ENCODE measurements around the gene SNX10. TPM values are rescaled to one million over a fixed set of nuclear protein-coding genes. Genes with fewer than 3 reads are reported as not detected.

Gene SNX10
- total RNA-seq, 1 donor from 2014 or later = 1.2 TPM

DNA sequence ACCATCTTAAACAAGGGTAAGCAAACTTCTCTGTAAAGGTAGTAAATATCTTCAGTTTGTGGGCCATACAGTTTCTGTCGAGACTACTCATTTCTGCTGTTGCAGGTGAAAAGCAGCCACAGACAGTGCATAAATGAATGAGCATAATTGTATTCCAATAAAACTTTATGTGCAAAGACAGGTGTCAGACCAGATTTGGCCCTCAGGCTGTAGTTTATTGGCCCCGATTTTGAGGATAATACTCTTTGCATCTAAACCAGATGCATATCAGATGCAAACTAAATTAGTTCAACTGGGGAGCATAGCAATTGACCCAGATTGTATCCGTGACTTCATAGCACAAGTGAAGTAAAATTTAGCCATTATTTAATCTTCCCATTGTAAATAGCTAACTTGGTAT is 70.0 kb downstream of the SNX10 start:
- no peaks in the 10 kb centered on the region for H3K9me3 Mint-ChIP-seq (ENCODE audit: low read depth)
- H3K27me3 Mint-ChIP-seq (ENCODE audit: low read depth) = peaks cover 19% of the 10 kb centered on the region
- no peak for DNase-seq (ENCODE audit: low spot score)
- no peak overlapping the region for H3K4me3 Mint-ChIP-seq (ENCODE audit: unreplicated experiment)
- H3K27ac Mint-ChIP-seq (ENCODE audit: unreplicated experiment) = no peak overlapping the region
- no peaks in the 10 kb centered on the region for H3K36me3 Mint-ChIP-seq (ENCODE audit: low read depth)
- no peak for TF ChIP-seq CTCF (IDR thresholded peaks at IDR 0.05)
- no peaks in the 10 kb centered on the region for H3K4me1 Mint-ChIP-seq (ENCODE audit: low read depth)

GRCh38 chr7:26363465-26363864 is 71.8 kb downstream of the SNX10 start:
- Mint-ChIP-seq H3K9me3 (ENCODE audit: low read depth) (no peaks in the 10 kb centered on the region), H3K27me3 (ENCODE audit: low read depth) (peaks cover 25% of the 10 kb centered on the region), H3K4me3 (ENCODE audit: unreplicated experiment) (no peak overlapping the region), H3K4me1 (ENCODE audit: low read depth) (no peaks in the 10 kb centered on the region), H3K36me3 (ENCODE audit: low read depth) (no peaks in the 10 kb centered on the region), H3K27ac (ENCODE audit: unreplicated experiment) (no peak overlapping the region)
- no peak for TF ChIP-seq CTCF (IDR thresholded peaks at IDR 0.05)
- no peak for DNase-seq (ENCODE audit: low spot score)

DNA sequence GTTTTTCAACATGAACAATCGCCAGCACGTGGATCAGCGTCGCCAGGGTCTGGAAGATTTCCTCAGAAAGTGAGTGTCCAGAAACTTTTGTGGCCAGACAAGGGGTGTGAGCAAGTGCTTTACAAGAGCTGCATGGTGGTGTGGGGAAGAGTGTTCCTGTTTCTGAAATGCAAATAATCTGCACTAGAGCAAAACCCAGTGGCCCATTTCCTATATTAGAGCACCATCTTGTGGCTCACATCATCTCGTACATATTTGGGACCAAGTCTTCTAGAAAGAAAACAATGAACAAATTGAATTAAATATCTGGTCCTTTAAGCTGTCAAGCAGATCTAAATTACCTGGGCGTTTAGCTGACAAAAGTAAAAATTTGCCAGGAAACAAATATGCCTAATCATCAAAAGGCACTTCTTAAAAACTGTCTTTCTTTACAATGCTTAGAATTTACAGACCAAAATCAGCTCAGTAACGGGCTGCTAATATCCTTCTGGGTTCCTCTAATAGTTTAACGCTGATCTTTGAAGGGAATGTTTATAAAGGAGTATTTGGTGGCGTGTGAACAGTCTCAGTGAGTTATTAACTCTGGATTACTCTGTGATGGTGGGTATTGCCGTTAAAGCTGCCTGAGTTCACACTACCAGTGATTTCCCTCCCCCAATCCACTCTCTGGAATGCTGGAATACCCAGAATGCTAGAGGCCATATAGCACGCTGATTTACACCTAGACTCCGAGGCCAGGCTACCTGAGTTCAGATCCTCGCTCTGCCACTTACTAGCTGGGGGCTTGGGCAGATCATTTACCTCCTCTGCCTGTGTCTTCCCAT is 73.6 kb downstream of the SNX10 start:
- Mint-ChIP-seq H3K4me1 (ENCODE audit: low read depth) (no peaks in the 10 kb centered on the region), H3K27me3 (ENCODE audit: low read depth) (peaks cover 29% of the 10 kb centered on the region), H3K36me3 (ENCODE audit: low read depth) (no peaks in the 10 kb centered on the region), H3K9me3 (ENCODE audit: low read depth) (no peaks in the 10 kb centered on the region), H3K4me3 (ENCODE audit: unreplicated experiment) (no peak overlapping the region), H3K27ac (ENCODE audit: unreplicated experiment) (no peak overlapping the region)
- DNase-seq (ENCODE audit: low spot score) = no peak
- peak; percentile 95 for TF ChIP-seq CTCF (IDR thresholded peaks at IDR 0.05)

GRCh38 chr7:26365901-26366275 is 74.2 kb downstream of the SNX10 start:
- no peak for DNase-seq (ENCODE audit: low spot score)
- Mint-ChIP-seq H3K27ac (ENCODE audit: unreplicated experiment) (no peak overlapping the region), H3K4me1 (ENCODE audit: low read depth) (no peaks in the 10 kb centered on the region), H3K27me3 (ENCODE audit: low read depth) (peaks cover 27% of the 10 kb centered on the region), H3K36me3 (ENCODE audit: low read depth) (no peaks in the 10 kb centered on the region), H3K4me3 (ENCODE audit: unreplicated experiment) (no peak overlapping the region), H3K9me3 (ENCODE audit: low read depth) (no peaks in the 10 kb centered on the region)
- no peak for TF ChIP-seq CTCF (IDR thresholded peaks at IDR 0.05)

DNA sequence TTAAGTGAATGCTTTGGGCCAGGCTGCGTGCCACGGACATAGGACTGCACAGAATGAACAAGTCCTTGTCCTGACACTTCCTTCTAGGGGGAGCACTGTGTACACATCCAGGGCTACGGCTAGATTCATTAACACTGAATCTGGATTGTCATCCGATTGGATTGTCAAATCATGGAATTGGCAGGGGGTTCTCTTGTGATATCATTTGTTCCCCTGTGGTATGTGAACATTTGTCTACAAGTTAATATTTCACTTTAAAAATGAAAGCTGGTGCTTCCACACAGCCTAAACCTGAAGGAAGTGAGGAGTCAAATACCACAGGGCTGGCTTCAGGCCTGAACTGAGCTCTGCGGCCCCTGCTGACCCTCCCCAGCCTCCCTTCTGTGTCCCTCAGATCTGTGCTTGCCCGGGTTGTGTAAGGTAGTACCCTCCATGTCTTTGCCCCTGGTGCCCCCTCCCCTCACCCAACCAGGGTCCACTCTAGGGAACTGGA is 75.6 kb downstream of the SNX10 start:
- Mint-ChIP-seq H3K9me3 (ENCODE audit: low read depth) (no peaks in the 10 kb centered on the region), H3K4me1 (ENCODE audit: low read depth) (no peaks in the 10 kb centered on the region), H3K27ac (ENCODE audit: unreplicated experiment) (no peak overlapping the region), H3K4me3 (ENCODE audit: unreplicated experiment) (no peak overlapping the region), H3K27me3 (ENCODE audit: low read depth) (peaks cover 33% of the 10 kb centered on the region), H3K36me3 (ENCODE audit: low read depth) (no peaks in the 10 kb centered on the region)
- no peak for DNase-seq (ENCODE audit: low spot score)
- no peak for TF ChIP-seq CTCF (IDR thresholded peaks at IDR 0.05)

Measured in chondrocyte (in vitro differentiated cells).